IPS-NIHi11 (cell line): ENCODE data around the gene CLDN11.
A peak's percentile ranks its signal among the peaks of the same experiment; 100 is the strongest.

ENCODE experiments used
- DNase-seq: peaks from one replicate; pipeline ENCODE4 v3.0.0; 2012; ENCODE audit warnings: mixed read lengths, low spot score

Gene CLDN11

GRCh38 chr3:170470063-170471016 is 51.7 kb downstream of the CLDN11 start:
- no peak for DNase-seq

- DNase-seq: no peak
These were observed 52.5 kb downstream of the CLDN11 start for GRCh38 chr3:170471149-170471548.

GRCh38 chr3:170473358-170473757 is 54.7 kb downstream of the CLDN11 start:
- no peak for DNase-seq

GRCh38 chr3:170475092-170475685 is 56.5 kb downstream of the CLDN11 start:
- DNase-seq: no peak

- peak; percentile 45 for DNase-seq
These were observed 57.6 kb downstream of the CLDN11 start for GRCh38 chr3:170476291-170476690.

GRCh38 chr3:170477395-170477794 is 58.7 kb downstream of the CLDN11 start:
- DNase-seq: no peak

GRCh38 chr3:170480111-170480510 is 61.4 kb downstream of the CLDN11 start:
- DNase-seq: no peak

- no peak for DNase-seq
These were observed 63.5 kb downstream of the CLDN11 start for GRCh38 chr3:170482199-170482598.

- DNase-seq: peak; percentile 64
These were observed 65.0 kb downstream of the CLDN11 start for GRCh38 chr3:170483485-170484262.
